ENCODE data around the gene SERPINB7.

- TF ChIP-seq EHF (CRISPR knock-in tag; IDR thresholded peaks at IDR 0.05) (no peak), CTCF (IDR thresholded peaks at IDR 0.05) (no peak), JUN (IDR thresholded peaks at IDR 0.05) (no peak), CBX8 (IDR thresholded peaks at IDR 0.05) (no peak), HES2 (IDR thresholded peaks at IDR 0.05) (no peak), KDM1A (IDR thresholded peaks at IDR 0.05; ENCODE audit: low read depth) (no peak)
Observed at GRCh38 chr18:63749489-63749888, 25.7 kb upstream of the SERPINB7 start.

Measured in A549 (cell line).